HCT116 (cell line): Measurements from ENCODE around the gene RNASET2. TPM values are rescaled to one million over a fixed set of nuclear protein-coding genes. Genes with fewer than 3 reads are reported as not detected.

Source experiments
- ATAC-seq: fragments of 200-7000 bp; cut with Tn5 transposase; 2 replicates; pipeline ENCODE4 v1.9.1; 2020; ENCODE audit warnings: mild to moderate bottlenecking, moderate library complexity
- BruUV-seq: library from RNA; stranded (reverse); fragments of 400-500 nt; replicated peaks from 2 replicates; lab custom pipeline; 2021; lab: Mats Ljungman, UMichigan
- CTCF ChIA-PET: fragments of 300-600 bp; sonication (Branson Sonifier 250); formaldehyde crosslinking; loops from one replicate; lab custom pipeline; 2021; ENCODE audit warnings: antibody characterized with exemption; lab: Charles Lee
- POLR2A ChIA-PET: fragments of 300-600, 350-600 bp; sonication (Branson Sonifier 250); formaldehyde crosslinking; loops from one replicate; lab custom pipeline; 2021; ENCODE audit warnings: antibody characterized with exemption; lab: Charles Lee
- RAD21 ChIA-PET, 2 experiments: fragments of 300-600 bp; sonication (Branson Sonifier 250); formaldehyde crosslinking; loops; one replicate each; lab custom pipeline; 2023; ENCODE audit warnings: low total read pairs in 2 of 2; ENCODE audit not compliant: uncharacterized antibody in 2 of 2, unreplicated experiment in 2 of 2, low non-redundant PET in 1 of 2; lab: Charles Lee
- DNase-seq: peaks from one replicate; pipeline ENCODE4 v3.0.0-alpha.2; 2010; ENCODE audit warnings: low read depth, low spot score
- H2AFZ ChIP-seq: fragments of 200-600 bp; shearing (Covaris generic), sonication (generic); 2 replicates; pipeline ENCODE4 v1.6.1; 2017; ENCODE audit warnings: low read depth, mixed run types, mixed read lengths, antibody characterized with exemption, low read length; ENCODE audit not compliant: poor library complexity, severe bottlenecking
- H3K27ac ChIP-seq: 2 replicates; pipeline ENCODE4 v1.5.1; 2012; ENCODE audit warnings: low read depth, low read length
- H3K27me3 ChIP-seq: fragments of 200-600 bp; sonication (generic); 2 replicates; pipeline ENCODE4 v1.6.1; 2016; ENCODE audit warnings: mixed run types, low read length, mixed read lengths; ENCODE audit not compliant: insufficient read depth
- H3K36me3 ChIP-seq, 2 experiments: fragments of 200-500 bp in 1 of 2; fragments of 200-600 bp in 1 of 2; sonication (Bioruptor generic) in 1 of 2; sonication (generic) in 1 of 2; 2 replicates each; pipeline versions ENCODE4 v1.5.1 to v1.6.1; 2014 to 2016; ENCODE audit warnings: low read length in 2 of 2, inconsistent platforms in 1 of 2, mixed read lengths in 1 of 2, mixed run types in 1 of 2; ENCODE audit not compliant: insufficient read depth in 2 of 2, control insufficient read depth in 1 of 2
- H3K4me1 ChIP-seq, 2 experiments: fragments of 200-600 bp in 1 of 2; sonication (generic) in 1 of 2; 2 replicates each; pipeline versions ENCODE4 v1.5.1 to v1.6.1; 2012 to 2017; ENCODE audit warnings: low read length in 2 of 2, inconsistent platforms in 1 of 2, mild to moderate bottlenecking in 1 of 2, mixed read lengths in 1 of 2, mixed run types in 1 of 2, moderate library complexity in 1 of 2; ENCODE audit not compliant: insufficient read depth in 2 of 2, control insufficient read depth in 1 of 2
- H3K4me2 ChIP-seq: fragments of 200-600 bp; sonication (generic); 2 replicates; pipeline ENCODE4 v1.6.1; 2017; ENCODE audit warnings: mixed run types, low read length, mixed read lengths
- H3K4me3 ChIP-seq, 2 experiments: fragments of 200-600 bp in 1 of 2; sonication (generic) in 1 of 2; replicated peaks in 1 of 2; 2 replicates each; pipeline ENCODE4 v1.5.1; 2011 to 2016; ENCODE audit warnings: low read length in 2 of 2, control low read depth in 1 of 2, low read depth in 1 of 2, mild to moderate bottlenecking in 1 of 2, mixed read lengths in 1 of 2, mixed run types in 1 of 2
- H3K79me2 ChIP-seq: fragments of 200-600 bp; sonication (generic); 2 replicates; pipeline ENCODE4 v1.6.1; 2017; ENCODE audit warnings: mild to moderate bottlenecking, mixed run types, low read length, moderate library complexity, mixed read lengths; ENCODE audit not compliant: insufficient read depth
- H3K9ac ChIP-seq: fragments of 200-600 bp; sonication (generic); 2 replicates; pipeline ENCODE4 v1.6.1; 2016; ENCODE audit warnings: low read length, mixed read lengths
- H3K9me2 ChIP-seq: fragments of 200-600 bp; sonication (generic), shearing (Covaris generic); 2 replicates; pipeline ENCODE4 v1.6.1; 2017; ENCODE audit warnings: mixed run types, mild to moderate bottlenecking, moderate library complexity; ENCODE audit not compliant: insufficient read depth
- H3K9me3 ChIP-seq, 2 experiments: fragments of 200-500 bp in 1 of 2; fragments of 200-600 bp in 1 of 2; sonication (Bioruptor generic) in 1 of 2; sonication (generic) in 1 of 2; 2 replicates each; pipeline ENCODE4 v1.6.1; 2014 to 2017; ENCODE audit warnings: low read length in 2 of 2, mixed read lengths in 2 of 2, inconsistent platforms in 1 of 2, low read depth in 1 of 2, mild to moderate bottlenecking in 1 of 2, mixed run types in 1 of 2, moderate library complexity in 1 of 2; ENCODE audit not compliant: control insufficient read depth in 1 of 2, insufficient read depth in 1 of 2
- H4K20me1 ChIP-seq: fragments of 200-600 bp; sonication (generic), shearing (Covaris generic); 2 replicates; pipeline ENCODE4 v1.6.1; 2017; ENCODE audit warnings: mixed run types, mild to moderate bottlenecking, moderate library complexity; ENCODE audit not compliant: insufficient read depth
- ATF3 ChIP-seq: IDR thresholded peaks from 2 replicates; pipeline ENCODE4 v1.6.1; 2012
- ELF1 ChIP-seq: IDR thresholded peaks from 2 replicates; pipeline ENCODE4 v1.6.1; 2012; ENCODE audit warnings: low read depth, borderline replicate concordance
- EZH2phosphoT487 ChIP-seq: fragments of 200-600 bp; IDR thresholded peaks from 2 replicates; pipeline ENCODE4 v1.6.1; 2018; ENCODE audit warnings: antibody characterized with exemption, borderline replicate concordance
- JUND ChIP-seq: IDR thresholded peaks from 2 replicates; pipeline ENCODE4 v1.6.1; 2012
- MAX ChIP-seq: IDR thresholded peaks from 2 replicates; pipeline ENCODE4 v1.6.1; 2012
- POLR2A ChIP-seq: IDR thresholded peaks from 2 replicates; pipeline ENCODE4 v1.7.0; 2011; ENCODE audit warnings: borderline replicate concordance; ENCODE audit not compliant: insufficient read depth, insufficient read length; ENCODE audit errors: extremely low read depth
- POLR2AphosphoS5 ChIP-seq: IDR thresholded peaks from 2 replicates; pipeline ENCODE4 v1.6.1; 2011; ENCODE audit warnings: mild to moderate bottlenecking, low read depth, low read length, moderate library complexity
- RAD21 ChIP-seq: IDR thresholded peaks from 2 replicates; pipeline ENCODE4 v1.6.1; 2012; ENCODE audit warnings: low read depth, mild to moderate bottlenecking
- REST ChIP-seq: IDR thresholded peaks from 2 replicates; pipeline ENCODE4 v1.6.1; 2012; ENCODE audit warnings: low read depth
- SIN3A ChIP-seq: IDR thresholded peaks from 2 replicates; pipeline ENCODE4 v1.6.1; 2012; ENCODE audit warnings: low read depth
- SP1 ChIP-seq: IDR thresholded peaks from 2 replicates; pipeline ENCODE4 v1.6.1; 2012; ENCODE audit warnings: low read depth
- SRF ChIP-seq: IDR thresholded peaks from 2 replicates; pipeline ENCODE4 v1.6.1; 2012; ENCODE audit warnings: low read depth
- YY1 ChIP-seq: IDR thresholded peaks from 2 replicates; pipeline ENCODE4 v1.6.1; 2011; ENCODE audit warnings: low read length, low read depth, moderate library complexity, mild to moderate bottlenecking; ENCODE audit not compliant: insufficient replicate concordance; ENCODE audit errors: extremely low read depth
- ZNF274 ChIP-seq: fragments of 200-500 bp; sonication (Bioruptor generic); IDR thresholded peaks from 2 replicates; pipeline ENCODE4 v1.6.1; 2014; ENCODE audit warnings: mild to moderate bottlenecking, low read depth, low read length, inconsistent platforms
- intact Hi-C: fragments of 100-400 bp; cut with micrococcal nuclease; formaldehyde crosslinking; loops from 2 replicates; pipeline ENCODE4 v1.10.0; 2022
- total RNA-seq: library from RNA; stranded (reverse); gene quantifications from one replicate; pipeline ENCODE4 v1.2.1, GENCODE V29; 2021; ENCODE audit not compliant: unreplicated experiment

The RNASET2 gene
- total RNA-seq, 1 experiment from 2014 or later: 32.8 TPM

GRCh38 chr6:166932116-166932515 lies 24.2 kb downstream of the RNASET2 start:
- no peak for TF ChIP-seq ATF3
- TF ChIP-seq MAX: no peak
- TF ChIP-seq SRF: no peak
- no peak for TF ChIP-seq YY1
- TF ChIP-seq SIN3A: no peak
- no peak for TF ChIP-seq SP1
- no peak for TF ChIP-seq POLR2AphosphoS5
- TF ChIP-seq POLR2A: no peak
- TF ChIP-seq EZH2phosphoT487: no peak
- TF ChIP-seq RAD21: no peak
- TF ChIP-seq REST: no peak
- TF ChIP-seq ZNF274: no peak
- TF ChIP-seq JUND: no peak
- TF ChIP-seq ELF1: no peak
- DNase-seq (no peak), ATAC-seq (no peak)
- ChIA-PET POLR2A (no interaction called here), CTCF (no interaction called here), RAD21 (no interaction called here)
- Histone ChIP-seq H3K9me2 (no peaks in the 10 kb centered on the region), H3K9ac (no peak overlapping the region), H3K36me3 (no peaks in the 10 kb centered on the region), H3K4me3 (no peak overlapping the region), H3K27ac (no peak overlapping the region), H3K4me2 (no peak overlapping the region), H4K20me1 (no peaks in the 10 kb centered on the region), H3K4me1 (no peaks in the 10 kb centered on the region), H2AFZ (no peak overlapping the region), H3K79me2 (no peaks in the 10 kb centered on the region), H3K9me3 (no peaks in the 10 kb centered on the region), H3K27me3 (no peaks in the 10 kb centered on the region)
- intact Hi-C loops: no loop called here
- no TSS peak for BruUV-seq
